Hair follicle dermal papilla cell (primary cell): Measurements from ENCODE around the gene CBLL1. TPM values are rescaled to one million over a fixed set of nuclear protein-coding genes. Genes with fewer than 3 reads are reported as not detected.

Experiments
- total RNA-seq: library from RNA; depleted of rRNA; stranded (reverse); fragments of >200 nt; gene quantifications from 2 replicates; pipeline ENCODE4 v1.2.3, GENCODE V29; 2012

CBLL1 gene, protein sequence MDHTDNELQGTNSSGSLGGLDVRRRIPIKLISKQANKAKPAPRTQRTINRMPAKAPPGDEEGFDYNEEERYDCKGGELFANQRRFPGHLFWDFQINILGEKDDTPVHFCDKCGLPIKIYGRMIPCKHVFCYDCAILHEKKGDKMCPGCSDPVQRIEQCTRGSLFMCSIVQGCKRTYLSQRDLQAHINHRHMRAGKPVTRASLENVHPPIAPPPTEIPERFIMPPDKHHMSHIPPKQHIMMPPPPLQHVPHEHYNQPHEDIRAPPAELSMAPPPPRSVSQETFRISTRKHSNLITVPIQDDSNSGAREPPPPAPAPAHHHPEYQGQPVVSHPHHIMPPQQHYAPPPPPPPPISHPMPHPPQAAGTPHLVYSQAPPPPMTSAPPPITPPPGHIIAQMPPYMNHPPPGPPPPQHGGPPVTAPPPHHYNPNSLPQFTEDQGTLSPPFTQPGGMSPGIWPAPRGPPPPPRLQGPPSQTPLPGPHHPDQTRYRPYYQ
- 27.9 and 34.9 TPM in 2 replicates for total RNA-seq

DNA sequence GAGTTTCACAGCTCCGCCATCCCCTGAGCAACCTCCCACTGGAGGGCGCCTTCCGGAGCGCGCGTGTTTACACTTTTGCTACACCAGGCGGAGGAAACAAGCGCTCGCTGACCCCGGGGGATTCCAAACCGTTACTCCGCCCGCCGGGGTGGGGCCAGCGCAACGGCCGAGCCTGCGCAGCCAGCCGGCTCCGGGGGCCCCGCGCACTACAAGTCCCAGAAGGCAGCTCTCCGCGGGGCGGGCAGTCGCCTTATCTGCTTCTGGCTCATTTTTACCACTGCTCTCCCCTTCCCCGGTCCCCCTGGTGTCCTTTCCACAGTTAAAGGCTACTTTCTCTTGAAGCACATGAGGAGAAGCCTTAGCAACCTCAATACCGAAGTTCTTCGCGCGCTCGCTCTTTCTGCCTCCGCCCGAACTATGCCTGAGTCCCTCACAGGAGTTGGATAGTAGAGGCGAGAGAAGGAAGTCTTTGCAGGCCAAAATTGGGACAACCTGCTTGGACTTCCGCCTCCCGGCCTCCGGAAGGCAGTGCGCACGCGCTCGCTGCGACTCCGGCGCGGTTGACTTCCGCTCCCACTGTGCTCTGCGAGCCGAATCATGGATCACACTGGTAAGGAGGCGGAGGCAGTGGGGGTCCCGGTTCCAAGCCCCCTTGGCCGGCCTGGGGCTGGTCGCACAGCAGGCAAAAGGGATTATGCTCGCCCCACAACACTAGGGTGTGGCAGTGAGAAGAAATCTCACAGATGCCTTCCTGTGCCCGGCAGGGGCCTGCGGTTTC is at the start of gene CBLL1:
Gene CBLL1 (plus strand): TSS at position 576 of the 778 bp plus-strand sequence. CDS start 22 bp downstream, at position 598.

DNA sequence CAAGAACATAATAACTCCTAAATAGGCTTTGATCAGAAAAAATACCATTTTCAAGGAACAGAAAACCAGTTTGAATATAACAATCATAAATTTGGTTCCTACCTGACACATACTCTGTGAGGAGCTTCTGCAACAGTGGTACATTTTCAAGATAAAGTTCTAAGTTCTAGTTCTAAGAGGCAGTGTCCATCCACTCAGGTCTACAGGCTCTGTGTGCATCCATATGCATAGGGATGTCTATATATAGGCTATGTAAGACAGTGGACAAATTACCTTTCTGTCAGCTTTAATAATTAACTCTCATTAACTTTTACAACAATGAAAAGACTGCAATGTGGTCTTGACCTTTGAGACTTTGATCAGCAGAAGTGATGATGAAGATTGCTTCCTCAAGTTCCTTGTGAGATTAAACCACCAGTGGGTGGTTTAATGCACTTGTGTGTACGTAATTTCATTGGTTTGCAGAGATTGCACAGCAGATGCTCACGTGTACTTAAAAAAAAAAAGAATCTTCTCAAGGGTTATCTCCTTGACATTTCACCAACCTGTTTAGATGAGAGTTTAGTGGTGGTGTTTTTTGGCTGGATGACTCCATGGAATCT is 59.2 kb downstream of the CBLL1 start, which contains the start of gene SLC26A3:
Gene SLC26A3 (minus strand): TSS at position 215 of the 602 bp plus-strand sequence. CDS start 8,714 bp downstream, outside the sequence.

Other genes with a start within 250 kb of the CBLL1 start
- 33.3 and 42.6 TPM in 2 replicates for gene COG5, start 180.2 kb upstream of the CBLL1 start, total RNA-seq
- gene DUS4L, start 180.2 kb upstream of the CBLL1 start, total RNA-seq = 6.2 and 7.7 TPM in 2 replicates
- gene BCAP29, start 163.9 kb upstream of the CBLL1 start, total RNA-seq = 116 and 142 TPM in 2 replicates
- 0.16 and 0.24 TPM in 2 replicates for gene SLC26A4, start 83.3 kb upstream of the CBLL1 start, total RNA-seq
- gene SLC26A3, start 59.1 kb downstream of the CBLL1 start, total RNA-seq = not detected in 2 replicates
- 55.2 and 93.0 TPM in 2 replicates for gene DLD, start 147.0 kb downstream of the CBLL1 start, total RNA-seq